HG03460 (cell line): Measurements from ENCODE around the gene BORCS5.
"Not testable (repeated sequence)": the region's sequence is repeated elsewhere in the genome, so short reads cannot be mapped to it uniquely, and the experiment has no call there.

Experiments used
- ATAC-seq: cut with Tn5 transposase; IDR thresholded peaks from one replicate; pipeline ENCODE4 v1.9.1; 2021; ENCODE audit not compliant: unreplicated experiment

BORCS5 gene

DNA sequence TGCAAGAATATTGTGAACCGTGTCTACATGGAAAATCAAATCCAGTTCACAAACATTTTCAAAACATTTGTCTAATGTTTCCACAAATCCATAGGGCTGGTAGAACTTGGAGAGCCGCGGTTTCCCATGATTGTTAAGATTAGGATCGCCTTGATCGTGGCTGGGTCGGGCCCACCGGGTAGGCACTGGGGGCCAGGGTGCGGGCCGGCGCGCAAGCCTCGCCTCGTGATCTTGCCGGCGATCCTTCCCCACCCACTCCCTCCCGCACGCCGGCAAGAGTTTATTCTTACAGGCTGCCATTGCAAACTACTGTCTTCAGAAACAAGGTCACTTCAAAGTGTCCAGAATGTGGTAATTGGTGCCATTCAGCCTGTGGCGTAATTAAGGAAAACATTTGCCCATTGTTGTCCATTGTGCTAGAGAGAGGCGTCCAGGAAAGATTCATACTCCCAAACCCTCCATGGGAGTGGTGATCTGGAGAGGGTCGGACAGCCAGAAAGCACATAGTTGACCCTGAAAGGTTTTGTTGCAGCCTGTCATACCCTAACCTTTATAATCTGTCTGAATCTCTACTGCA lies 95.5 kb downstream of the BORCS5 start:
- no peak for ATAC-seq

DNA sequence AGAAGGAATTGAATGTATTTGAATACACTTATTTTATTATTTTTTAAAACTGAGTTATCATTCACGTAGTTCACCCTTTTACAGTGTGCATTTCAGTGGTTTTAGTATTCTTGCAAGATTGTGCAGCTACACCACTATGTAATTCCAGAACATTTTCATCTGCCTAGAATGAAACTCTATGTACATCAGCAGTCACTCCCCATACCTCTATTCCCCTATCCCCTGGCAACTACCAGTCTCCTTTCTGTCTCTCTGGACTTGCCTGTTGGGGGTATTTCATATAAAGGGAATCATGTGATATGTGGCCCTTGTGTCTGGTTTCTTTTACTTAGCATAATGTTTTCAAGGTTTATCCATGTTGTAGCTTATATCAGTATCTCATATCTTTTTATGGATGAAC lies 96.8 kb downstream of the BORCS5 start:
- no peak for ATAC-seq

DNA sequence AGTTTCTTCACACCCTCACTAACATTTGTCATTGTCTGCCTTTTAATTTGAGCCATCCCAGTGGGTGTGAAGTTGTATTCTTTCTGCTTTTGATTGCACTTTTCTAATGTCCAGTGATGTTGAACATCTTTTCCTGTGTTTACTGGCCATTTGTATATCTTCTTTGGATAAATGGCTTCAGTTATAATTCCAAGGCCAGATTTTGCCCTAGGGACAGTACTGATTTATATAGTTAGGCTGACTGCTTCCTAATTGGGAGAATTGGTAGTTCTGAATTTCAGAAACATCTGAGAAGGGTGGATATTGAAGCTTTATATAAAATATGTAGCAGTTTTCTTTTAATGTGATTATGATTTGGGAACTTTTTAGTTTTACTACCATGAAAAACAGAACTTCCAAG lies 97.4 kb downstream of the BORCS5 start:
- ATAC-seq: no peak

DNA sequence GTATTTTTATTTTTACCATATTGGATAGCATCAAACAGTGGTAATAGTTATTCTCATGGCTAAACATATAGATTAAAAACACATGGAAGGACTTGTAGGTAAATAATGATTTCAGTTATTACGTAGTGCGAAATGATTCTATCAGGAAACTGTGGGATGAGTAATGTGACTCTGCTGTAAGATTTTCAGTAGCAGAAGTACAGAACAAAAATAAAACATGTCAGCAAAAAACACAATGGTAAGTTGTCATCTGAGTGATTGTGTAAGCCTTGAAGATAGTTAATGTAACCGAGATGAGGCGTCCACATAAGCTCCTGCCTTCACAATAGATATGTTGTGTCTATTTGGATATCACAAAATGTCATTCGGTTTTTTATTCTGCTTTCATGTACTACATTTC lies 99.8 kb downstream of the BORCS5 start:
- no peak for ATAC-seq

DNA sequence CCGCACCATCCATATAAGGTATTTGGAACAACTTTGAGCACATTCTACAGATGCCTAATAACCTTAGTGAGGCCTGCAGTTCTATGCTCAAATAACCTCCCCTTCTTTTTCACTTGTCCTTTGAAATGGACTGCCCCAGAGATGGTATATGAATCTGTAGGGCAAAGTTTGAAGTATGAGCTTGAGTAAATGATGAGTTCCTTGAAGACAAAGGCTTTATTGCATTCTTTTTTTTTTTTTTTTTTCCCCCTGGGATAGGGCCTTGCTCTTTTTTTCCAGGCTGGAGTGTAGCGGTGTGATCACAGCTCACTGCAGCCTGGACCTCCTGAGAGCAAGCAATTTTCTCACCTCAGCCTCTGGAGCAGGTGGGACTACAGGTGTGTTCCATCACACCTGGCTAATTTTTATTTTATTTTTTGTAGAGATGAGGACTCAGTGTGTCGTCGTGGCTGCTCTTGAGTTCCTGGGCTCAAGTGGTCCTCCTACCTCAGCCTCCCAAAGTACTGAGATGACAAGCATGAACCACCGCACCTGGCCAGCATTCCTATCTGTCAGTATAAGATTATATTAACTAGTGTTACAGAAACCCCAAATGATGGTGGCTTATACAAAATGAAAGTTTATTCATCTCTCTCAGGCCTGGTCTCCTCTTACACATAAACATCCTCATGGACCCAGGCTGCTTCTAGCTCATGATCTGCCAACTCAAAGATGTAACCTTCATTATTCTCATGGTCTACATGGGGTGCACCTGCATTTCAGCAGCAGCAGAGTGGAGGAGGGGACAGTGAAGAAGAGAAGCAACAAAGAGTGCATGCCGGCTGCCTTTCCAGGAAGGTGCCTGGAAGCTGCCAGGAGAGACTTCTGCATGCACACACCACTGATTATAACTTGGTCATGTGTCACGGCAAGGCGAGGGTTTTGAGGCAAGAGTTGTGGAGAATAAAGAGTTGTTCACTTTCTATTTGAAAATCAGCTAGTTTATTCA lies 104.4 kb downstream of the BORCS5 start:
- ATAC-seq: no peak

DNA sequence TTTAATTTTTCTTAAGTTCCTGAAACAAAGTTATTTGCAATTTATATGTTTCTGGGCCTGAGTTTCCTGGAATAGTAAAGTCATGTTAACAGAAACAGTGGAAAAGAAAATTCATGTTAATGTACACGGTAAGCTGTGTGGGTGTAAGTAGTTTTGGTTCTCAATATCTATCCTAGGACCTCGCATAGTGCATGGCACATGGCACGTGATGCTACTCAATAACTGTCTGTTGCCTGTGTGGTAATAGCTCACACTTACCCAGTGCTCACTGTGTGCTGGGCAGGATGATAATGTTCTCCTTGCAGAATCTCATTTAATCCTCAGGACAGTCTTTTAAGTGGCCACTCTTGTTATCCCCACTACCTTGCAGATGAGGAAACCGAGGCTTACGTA lies 105.0 kb downstream of the BORCS5 start:
- no peak for ATAC-seq

DNA sequence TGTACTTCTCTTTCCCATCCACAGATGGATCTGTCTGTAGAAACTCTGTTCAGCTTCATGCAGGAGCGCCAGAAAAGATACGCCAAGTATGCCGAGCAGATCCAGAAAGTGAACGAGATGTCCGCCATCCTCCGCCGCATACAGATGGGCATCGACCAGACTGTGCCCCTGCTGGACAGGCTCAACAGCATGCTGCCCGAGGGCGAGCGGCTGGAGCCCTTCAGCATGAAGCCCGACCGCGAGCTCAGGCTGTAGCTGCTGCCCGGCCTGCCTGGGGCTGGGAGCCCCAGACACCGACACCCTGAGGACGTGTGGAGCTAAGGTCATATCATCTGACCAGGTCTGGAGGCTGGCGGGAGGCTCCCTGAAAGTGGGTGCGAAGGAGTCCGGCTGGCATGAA lies 108.6 kb downstream of the BORCS5 start:
- no peak for ATAC-seq

DNA sequence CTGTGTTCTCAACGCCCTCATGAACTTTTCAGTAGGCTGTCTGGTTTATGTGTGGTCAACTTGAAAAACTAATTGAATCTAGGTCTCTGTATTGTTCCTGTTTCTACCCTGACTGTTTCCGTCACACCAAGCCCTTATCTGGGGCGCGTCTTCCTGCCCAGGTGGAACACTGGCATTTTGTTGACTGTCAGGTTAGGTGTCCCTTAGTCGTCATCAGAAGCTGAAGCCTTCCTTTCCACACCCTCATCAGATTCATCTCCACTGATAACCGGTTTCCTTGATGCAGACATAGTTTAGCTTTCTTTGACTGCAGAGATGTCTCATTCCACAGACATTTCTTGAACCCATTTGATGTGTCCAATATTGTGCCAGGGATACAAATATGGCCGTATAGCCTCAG lies 109.3 kb downstream of the BORCS5 start:
- no peak for ATAC-seq

DNA sequence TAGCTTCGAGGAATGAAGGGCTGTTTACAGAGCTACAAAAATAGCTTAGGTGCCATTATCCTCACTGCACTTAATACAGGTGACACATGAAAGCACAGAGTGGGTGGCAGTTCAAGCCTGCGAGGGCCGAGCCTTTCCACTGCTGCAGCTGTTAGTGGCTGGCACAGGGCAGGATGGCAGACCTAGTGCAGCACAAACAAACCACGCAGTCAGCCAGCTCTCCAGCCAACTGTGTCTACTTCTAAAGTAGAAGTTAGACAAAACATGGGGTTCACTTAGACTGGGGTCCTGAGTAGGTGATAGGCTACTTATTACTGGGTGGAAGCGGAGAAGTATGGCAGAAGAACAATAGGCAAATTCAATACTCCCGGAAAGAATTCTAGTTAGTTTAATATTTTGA lies 110.4 kb downstream of the BORCS5 start:
- ATAC-seq: no peak

DNA sequence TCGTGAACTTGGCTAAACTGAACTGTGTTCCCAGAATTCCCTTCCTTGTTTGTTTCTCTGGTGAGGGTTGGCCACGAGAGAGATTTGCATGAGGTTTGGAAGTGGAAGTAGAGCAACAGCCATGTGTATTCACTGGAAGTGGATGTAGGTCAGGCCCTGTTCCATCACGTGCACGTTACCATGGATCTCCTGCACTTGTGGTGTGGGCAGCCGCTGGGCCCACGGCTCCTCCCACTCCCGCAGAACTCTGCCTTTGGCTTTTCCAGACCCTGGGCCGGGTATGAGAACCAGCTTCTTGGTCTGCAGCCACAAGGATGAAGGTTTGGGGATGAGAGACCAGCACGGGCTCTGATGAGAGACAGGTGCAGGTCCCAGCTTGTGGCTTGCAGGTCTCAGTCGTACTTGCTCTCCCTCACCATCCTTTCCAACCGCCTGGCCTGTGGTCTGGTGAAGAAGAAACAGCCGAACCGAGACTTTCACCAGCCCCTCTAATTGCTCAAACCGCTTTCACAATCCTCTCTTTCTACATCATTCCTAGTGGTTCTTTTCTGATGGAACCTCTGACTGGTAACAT lies 110.9 kb downstream of the BORCS5 start:
- ATAC-seq: no peak

DNA sequence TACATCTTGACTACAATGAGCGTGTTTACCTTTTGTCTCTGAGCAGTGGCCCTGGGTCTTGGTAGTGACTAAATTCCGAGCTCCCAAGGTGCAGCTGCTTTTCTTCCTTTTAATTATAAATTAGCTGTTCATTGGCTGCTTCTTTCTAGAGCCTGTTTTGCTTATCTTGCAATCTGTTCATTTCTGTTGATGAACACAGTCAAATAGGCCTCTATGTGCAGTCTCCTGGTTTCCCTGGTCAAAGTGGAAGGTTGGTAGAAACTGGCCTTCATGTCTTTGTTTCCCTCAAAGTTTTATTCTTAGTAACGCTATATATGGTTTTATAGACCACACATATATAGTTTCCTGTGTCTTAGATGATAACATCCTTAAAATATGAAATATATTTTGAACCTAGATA lies 111.7 kb downstream of the BORCS5 start:
- ATAC-seq: no peak

DNA sequence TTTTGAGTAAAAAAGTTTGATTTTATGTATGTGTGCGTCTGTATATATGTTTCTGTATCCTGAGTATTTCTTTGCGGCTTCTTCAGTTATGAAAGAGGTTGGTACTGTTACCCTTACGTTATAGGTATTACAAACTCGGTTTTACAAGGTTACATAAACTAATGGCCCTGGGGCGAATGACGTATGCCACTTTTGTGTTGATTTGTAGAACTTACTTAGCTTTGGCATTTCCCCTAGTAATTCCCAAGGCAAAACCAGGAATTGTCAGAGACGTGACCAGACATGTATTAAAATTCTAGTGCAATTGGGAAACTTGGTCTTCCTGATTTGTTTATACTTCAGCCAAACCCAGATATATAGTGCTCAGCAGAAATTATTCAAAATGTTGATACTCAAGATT lies 112.5 kb downstream of the BORCS5 start:
- no peak for ATAC-seq

DNA sequence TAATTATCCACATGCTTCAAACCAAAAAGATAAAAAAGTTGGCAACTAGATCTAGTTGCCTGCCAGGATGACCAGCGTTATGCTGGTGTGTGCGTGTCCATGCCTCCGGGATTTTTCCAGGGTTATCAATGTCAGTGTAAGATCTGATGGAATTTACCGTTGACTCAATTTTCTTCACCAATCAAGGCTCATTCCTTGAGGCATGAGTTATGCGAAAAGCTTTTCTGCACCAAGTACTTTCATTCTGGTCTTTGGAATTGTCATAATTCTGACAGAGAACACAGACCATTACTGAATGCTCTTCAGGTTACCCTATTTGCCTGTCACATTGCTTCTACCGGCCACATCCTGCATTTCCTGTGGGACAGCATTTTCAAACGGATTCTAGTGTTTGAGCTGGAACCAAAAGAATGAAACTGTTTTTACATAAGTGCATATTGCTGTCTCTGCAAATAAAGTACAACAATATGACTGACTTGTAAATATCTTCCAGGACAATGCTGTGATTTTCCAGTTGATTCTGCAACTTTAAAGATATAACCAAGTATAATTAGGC lies 114.0 kb downstream of the BORCS5 start:
- ATAC-seq: no peak

DNA sequence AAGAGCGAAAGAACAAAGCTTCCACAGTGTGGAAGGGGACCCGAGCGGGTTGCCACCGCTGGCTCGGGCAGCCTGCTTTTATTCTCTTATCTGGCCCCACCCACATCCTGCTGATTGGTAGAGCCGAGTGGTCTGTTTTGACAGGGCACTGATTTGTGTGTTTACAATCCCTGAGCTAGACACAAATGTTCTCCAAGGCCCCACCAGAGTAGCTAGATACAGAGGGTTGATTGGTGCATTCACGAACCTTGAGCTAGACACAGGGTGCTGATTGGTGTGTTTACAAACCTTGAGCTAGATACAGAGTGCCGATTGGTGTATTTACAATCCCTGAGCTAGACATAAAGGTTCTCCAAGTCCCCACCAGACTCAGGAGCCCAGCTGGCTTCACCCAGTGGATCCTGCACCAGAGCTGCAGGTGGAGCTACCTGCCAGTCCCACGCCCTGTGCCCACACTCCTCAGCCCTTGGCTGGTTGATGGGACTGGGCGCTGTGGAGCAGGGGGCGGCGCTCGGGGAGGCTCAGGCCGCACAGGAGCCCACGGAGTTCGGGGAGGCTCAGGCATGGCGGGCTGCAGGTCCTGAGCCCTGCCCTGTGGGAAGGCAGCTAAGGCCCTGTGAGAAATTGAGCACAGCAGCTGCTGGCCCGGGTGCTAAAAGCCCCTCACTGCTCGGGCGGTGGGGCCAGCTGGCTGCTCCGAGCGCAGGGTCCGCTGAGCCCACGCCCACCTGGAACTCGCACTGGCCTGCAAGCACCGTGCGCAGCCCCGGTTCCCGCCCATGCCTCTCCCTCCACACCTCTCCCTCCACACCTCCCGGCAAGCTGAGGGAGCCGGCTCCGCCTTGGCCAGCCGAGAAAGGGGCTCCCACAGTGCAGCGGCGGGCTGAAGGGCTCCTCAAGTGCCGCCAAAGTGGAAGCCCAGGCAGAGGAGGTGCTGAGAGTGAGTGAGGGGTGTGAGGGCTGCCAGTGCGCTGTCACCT lies 115.4 kb downstream of the BORCS5 start:
- not testable (repeated sequence) for ATAC-seq

DNA sequence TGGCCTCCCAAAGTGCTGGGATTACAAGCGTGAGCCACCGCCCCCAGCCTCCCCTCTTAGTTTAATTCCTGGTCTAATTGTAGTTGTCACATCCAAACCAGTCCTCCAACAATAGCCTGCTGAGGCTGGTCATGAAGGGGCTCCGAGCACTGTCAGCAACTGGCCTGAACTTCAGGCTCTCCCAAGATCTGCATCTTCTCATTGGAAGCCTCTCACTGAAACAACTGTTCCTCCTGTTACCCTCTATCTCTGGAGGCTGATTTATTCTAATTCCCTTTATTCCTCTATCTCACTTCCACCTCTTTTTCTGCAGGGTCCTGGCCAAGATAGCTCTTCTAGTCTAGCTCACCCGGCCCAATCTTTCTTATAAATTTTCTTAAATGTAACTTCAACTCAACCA lies 116.3 kb downstream of the BORCS5 start:
- no peak for ATAC-seq

DNA sequence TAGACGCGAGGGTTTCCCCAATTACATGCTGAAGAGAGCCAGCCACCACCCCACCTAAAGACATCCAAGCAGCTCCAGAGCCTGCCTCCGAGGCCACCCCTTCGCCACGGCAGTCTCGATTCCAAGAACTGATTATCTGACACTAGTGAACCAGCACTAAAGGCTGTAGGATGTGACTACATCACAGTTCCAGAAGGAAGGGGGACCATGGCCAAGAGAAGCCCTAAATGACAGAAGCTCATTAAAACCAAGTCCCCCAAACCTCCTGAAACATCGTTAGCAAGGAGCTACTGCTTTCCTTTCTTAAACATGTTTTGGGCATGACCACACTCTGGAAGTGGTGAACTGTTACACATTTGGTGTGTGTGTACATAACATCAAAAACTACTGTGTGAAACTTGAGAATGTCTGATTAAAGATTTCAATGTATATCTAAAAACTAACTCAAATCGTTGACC lies 117.6 kb downstream of the BORCS5 start:
- no peak for ATAC-seq

DNA sequence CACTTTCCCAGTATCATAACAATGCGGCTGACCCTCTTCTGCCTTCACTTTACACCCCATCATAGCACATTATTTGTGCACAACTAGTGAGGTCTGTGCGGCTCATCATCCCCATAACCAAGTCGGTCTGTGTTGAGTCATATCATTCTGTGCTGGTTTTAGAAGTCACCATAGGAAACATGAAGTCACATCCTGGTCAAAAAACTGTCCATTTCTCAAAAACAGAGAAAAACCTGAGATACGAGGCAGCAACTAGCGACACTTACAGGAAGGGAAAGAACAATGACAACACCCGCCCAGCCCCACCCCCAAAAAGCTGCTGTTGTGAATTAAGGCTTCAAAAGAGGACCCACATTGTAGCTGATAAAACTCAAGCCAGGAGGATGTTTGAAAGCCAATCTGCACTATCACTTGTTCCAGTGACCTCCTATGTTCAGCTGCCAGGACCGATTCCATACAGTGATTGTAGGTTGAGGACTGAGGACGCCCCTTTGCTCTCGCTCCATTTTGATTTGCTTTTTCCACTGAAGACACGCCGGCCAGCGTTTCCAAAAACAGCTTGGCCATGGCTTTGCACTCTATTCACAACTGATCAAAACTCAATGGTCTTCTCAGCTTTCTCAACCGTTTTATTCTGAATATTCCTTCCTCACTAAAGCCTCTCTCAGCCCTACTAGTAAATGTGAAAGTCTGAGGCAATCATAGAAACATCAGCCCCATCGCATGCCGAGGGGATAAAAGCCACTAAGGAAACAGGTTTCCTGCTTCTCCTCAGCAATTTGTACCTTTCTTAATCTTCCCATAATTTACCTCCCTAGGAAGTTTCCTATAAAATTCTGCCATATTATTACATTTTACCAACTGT lies 118.3 kb downstream of the BORCS5 start:
- ATAC-seq: peak; percentile 96

DNA sequence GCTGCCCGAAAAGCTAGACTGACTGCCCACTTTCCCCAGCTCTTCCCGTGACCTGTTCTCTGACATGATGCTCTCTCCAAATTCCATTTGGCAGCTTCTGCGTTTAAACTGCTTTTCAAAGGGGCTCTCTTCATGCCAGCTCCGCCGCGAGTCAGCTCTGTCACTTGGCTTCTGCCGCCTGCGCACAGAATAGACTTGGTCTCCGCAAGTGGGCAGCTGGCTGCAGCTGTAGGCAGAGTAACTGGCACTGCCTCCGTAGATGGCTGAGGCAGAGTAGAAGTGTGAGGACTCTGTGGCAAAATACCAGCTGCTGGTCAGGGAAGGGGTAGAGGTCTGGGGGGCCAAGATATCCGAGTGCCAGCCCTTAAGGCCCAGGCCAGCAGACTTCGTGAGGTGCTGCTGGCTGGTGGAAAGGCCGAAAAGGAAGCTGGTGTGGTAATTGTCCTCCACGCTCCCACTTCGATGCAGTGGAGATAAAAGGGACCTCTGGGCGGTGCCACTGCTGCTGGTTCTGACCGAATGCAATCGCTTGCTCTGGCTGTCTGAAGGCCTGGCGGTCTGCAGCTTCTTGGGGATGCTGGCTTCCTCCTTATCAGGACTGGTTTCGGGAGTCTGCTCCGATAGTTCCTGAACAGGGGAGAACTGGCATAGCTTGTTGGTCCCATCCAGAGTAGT lies 120.1 kb downstream of the BORCS5 start:
- ATAC-seq: no peak

DNA sequence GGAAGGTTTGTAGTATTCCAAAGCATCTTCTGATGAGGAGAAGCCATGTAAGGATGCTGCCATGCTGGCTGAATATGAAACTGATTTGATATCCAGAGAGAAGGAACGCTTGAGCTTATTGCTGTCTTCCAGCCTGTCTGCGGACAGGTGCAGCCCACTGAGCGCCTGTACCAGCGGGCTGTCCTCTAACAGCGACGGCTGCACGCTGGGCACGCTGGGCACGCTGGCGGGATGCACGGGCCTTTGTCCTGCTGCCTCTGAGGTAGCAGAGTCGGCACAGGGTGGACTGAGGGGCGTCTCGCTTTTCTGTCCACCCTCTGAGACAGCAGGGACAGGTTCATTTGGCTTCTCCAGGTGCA lies 120.6 kb downstream of the BORCS5 start:
- ATAC-seq: no peak
